Adrenal gland (tissue), 5 donors: ENCODE data around the gene PARD3B.

Experiments used
- POLR2A ChIP-seq, 2 donors: fragments of 450-650 bp; IDR thresholded peaks; one replicate each; pipeline ENCODE4 v1.6.1; 2017; ENCODE audit warnings: antibody characterized with exemption in 2 of 2, mild to moderate bottlenecking in 2 of 2, moderate library complexity in 1 of 2
- TF ChIP-seq, protein P1 (sequence below), 6 experiments: fragments of 450-650 bp in 4 of 6; fragments of 200-600 bp in 2 of 6; sonication (generic) in 1 of 6; IDR thresholded peaks; 1 replicate in 5 of 6; 2 replicates in 1 of 6; pipeline versions ENCODE4 v1.5.1 to v1.8.0; 2016 to 2021; ENCODE audit warnings: antibody characterized with exemption in 6 of 6, mild to moderate bottlenecking in 2 of 6, moderate library complexity in 1 of 6
- donor health status: DM: no; HTN: no; CAD: no.

- TF ChIP-seq, protein P1, sequence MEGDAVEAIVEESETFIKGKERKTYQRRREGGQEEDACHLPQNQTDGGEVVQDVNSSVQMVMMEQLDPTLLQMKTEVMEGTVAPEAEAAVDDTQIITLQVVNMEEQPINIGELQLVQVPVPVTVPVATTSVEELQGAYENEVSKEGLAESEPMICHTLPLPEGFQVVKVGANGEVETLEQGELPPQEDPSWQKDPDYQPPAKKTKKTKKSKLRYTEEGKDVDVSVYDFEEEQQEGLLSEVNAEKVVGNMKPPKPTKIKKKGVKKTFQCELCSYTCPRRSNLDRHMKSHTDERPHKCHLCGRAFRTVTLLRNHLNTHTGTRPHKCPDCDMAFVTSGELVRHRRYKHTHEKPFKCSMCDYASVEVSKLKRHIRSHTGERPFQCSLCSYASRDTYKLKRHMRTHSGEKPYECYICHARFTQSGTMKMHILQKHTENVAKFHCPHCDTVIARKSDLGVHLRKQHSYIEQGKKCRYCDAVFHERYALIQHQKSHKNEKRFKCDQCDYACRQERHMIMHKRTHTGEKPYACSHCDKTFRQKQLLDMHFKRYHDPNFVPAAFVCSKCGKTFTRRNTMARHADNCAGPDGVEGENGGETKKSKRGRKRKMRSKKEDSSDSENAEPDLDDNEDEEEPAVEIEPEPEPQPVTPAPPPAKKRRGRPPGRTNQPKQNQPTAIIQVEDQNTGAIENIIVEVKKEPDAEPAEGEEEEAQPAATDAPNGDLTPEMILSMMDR (IDR thresholded peaks at IDR 0.05): no peak
- TF ChIP-seq POLR2A (IDR thresholded peaks at IDR 0.05): no peak
Measured at GRCh38 chr2:205033431-205033830, 488.2 kb downstream of the PARD3B start.
